PC-9 (cell line): ENCODE results near the gene ZBTB4. TPM values are rescaled to one million over a fixed set of nuclear protein-coding genes. Genes with fewer than 3 reads are reported as not detected.

Experiments
- BruUV-seq: library from RNA; stranded (reverse); fragments of 400-500 nt; replicated peaks from 2 replicates; lab custom pipeline; 2021; lab: Mats Ljungman, UMichigan
- CTCF ChIA-PET: fragments of 300-600 bp; sonication (Branson Sonifier 250); formaldehyde crosslinking; loops from one replicate; lab custom pipeline; 2022; ENCODE audit warnings: antibody characterized with exemption; lab: Charles Lee
- POLR2A ChIA-PET: fragments of 300-600 bp; sonication (Branson Sonifier 250); formaldehyde crosslinking; loops from one replicate; lab custom pipeline; 2022; ENCODE audit warnings: antibody characterized with exemption; ENCODE audit not compliant: unreplicated experiment; lab: Charles Lee
- DNase-seq, 2 experiments: peaks; one replicate each; pipeline versions ENCODE4 v3.0.0 to v3.0.0-alpha.2; 2015 to 2022; ENCODE audit warnings: mixed read lengths in 1 of 2
- H2AFZ ChIP-seq: fragments of 200-600 bp; sonication (generic); 2 replicates; pipeline ENCODE4 v1.8.1; 2017; ENCODE audit warnings: antibody characterized with exemption
- H3F3A ChIP-seq: fragments of 200-600 bp; sonication (generic); 2 replicates; pipeline ENCODE4 v1.8.1; 2017; ENCODE audit warnings: antibody characterized with exemption, mild to moderate bottlenecking, low read depth; ENCODE audit not compliant: insufficient read depth
- H3K27ac ChIP-seq: fragments of 200-600 bp; sonication (generic); 2 replicates; pipeline ENCODE4 v1.6.1; 2016; ENCODE audit warnings: mixed run types
- H3K27me3 ChIP-seq: fragments of 200-600 bp; sonication (generic); 2 replicates; pipeline ENCODE4 v1.6.1; 2016; ENCODE audit warnings: low read depth, mixed run types; ENCODE audit not compliant: insufficient read depth
- H3K36me3 ChIP-seq: fragments of 200-600 bp; sonication (generic); 2 replicates; pipeline ENCODE4 v1.6.1; 2016; ENCODE audit warnings: low read depth, mixed run types
- H3K4me1 ChIP-seq: fragments of 200-600 bp; sonication (generic); replicated peaks from 2 replicates; pipeline ENCODE4 v1.6.1; 2016; ENCODE audit warnings: mixed run types; ENCODE audit not compliant: insufficient read depth
- H3K4me2 ChIP-seq: fragments of 200-600 bp; sonication (generic); 2 replicates; pipeline ENCODE4 v1.6.1; 2017; ENCODE audit warnings: mixed run types
- H3K4me3 ChIP-seq: fragments of 200-600 bp; sonication (generic); 2 replicates; pipeline ENCODE4 v1.6.1; 2016; ENCODE audit warnings: mixed run types
- H3K79me2 ChIP-seq: fragments of 200-600 bp; sonication (generic); 2 replicates; pipeline ENCODE4 v1.6.1; 2017; ENCODE audit warnings: low read depth, mixed run types
- H3K9me2 ChIP-seq: fragments of 200-600 bp; sonication (generic); 2 replicates; pipeline ENCODE4 v1.8.1; 2017; ENCODE audit warnings: mild to moderate bottlenecking; ENCODE audit not compliant: insufficient read depth
- H3K9me3 ChIP-seq: fragments of 200-600 bp; sonication (generic); 2 replicates; pipeline ENCODE4 v1.8.1; 2016; ENCODE audit warnings: low read depth; ENCODE audit not compliant: insufficient read depth
- H4K20me1 ChIP-seq: fragments of 200-600 bp; sonication (generic); 2 replicates; pipeline ENCODE4 v1.8.1; 2017; ENCODE audit not compliant: insufficient read depth
- EZH2 ChIP-seq: fragments of 200-600 bp; sonication (generic); IDR thresholded peaks from 2 replicates; pipeline ENCODE4 v1.8.0; 2017; ENCODE audit warnings: antibody characterized with exemption, low read depth
- intact Hi-C: fragments of 100-400 bp; cut with micrococcal nuclease; formaldehyde crosslinking; loops from one replicate; pipeline ENCODE4 v1.10.0; 2022; ENCODE audit not compliant: unreplicated experiment
- total RNA-seq: library from RNA; stranded (reverse); gene quantifications from 2 replicates; pipeline ENCODE4 v1.2.3, GENCODE V29; 2021
- TF ChIP-seq, protein P1 (sequence below): fragments of 200-600 bp; sonication (generic); conservative IDR thresholded peaks from 2 replicates; pipeline ENCODE4 v1.6.1; 2017; ENCODE audit warnings: mixed run types, antibody characterized with exemption, mild to moderate bottlenecking, moderate library complexity

Gene ZBTB4
- total RNA-seq, 1 experiment from 2014 or later, result 54.0 TPM

DNA sequence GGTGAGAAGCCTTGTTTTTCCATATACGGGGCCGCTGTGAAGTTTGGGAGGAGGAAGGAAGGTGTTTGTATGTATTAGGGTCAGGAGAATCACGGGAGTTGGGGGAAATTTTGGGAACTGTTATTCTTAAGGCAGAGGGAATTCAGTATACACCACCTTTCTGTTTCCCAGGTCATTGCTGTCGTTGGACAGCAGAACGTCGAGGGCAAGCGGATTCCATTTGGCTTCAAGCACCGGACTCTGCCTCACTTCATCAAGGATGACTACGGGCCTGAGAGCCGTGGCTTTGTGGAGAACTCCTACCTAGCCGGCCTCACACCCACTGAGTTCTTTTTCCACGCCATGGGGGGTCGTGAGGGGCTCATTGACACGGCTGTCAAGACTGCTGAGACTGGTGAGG, 22.3 kb upstream of the ZBTB4 start:
- peaks cover 5% of the 10 kb centered on the region; the same call in 1 of the 2 replicates for H3F3A ChIP-seq
- H3K9me3 ChIP-seq, result no peaks in the 10 kb centered on the region
- CTCF ChIA-PET, result no interaction called here
- intact Hi-C loops, result loop anchor here (5.0 kb wide), 2 partner anchors 64 to 144 kb away; partner anchors contain the start of genes FGF11, TMEM102 and TMEM95
- no peak for DNase-seq
- TF ChIP-seq EZH2, result no peak
- TF ChIP-seq, protein P1, sequence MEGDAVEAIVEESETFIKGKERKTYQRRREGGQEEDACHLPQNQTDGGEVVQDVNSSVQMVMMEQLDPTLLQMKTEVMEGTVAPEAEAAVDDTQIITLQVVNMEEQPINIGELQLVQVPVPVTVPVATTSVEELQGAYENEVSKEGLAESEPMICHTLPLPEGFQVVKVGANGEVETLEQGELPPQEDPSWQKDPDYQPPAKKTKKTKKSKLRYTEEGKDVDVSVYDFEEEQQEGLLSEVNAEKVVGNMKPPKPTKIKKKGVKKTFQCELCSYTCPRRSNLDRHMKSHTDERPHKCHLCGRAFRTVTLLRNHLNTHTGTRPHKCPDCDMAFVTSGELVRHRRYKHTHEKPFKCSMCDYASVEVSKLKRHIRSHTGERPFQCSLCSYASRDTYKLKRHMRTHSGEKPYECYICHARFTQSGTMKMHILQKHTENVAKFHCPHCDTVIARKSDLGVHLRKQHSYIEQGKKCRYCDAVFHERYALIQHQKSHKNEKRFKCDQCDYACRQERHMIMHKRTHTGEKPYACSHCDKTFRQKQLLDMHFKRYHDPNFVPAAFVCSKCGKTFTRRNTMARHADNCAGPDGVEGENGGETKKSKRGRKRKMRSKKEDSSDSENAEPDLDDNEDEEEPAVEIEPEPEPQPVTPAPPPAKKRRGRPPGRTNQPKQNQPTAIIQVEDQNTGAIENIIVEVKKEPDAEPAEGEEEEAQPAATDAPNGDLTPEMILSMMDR, result no peak
- no peaks in the 10 kb centered on the region for H3K9me2 ChIP-seq
- H3K27me3 ChIP-seq, result no peaks in the 10 kb centered on the region
- no peak overlapping the region for H2AFZ ChIP-seq
- BruUV-seq, result no TSS peak
- H3K27ac ChIP-seq, result no peak overlapping the region
- H3K4me3 ChIP-seq, result no peak overlapping the region
- no peaks in the 10 kb centered on the region for H3K79me2 ChIP-seq
- H3K36me3 ChIP-seq, result peaks cover 8% of the 10 kb centered on the region; the same call in 1 of the 2 replicates
- no peaks in the 10 kb centered on the region for H3K4me1 ChIP-seq
- POLR2A ChIA-PET, result interaction anchor here (0.5 kb wide), 1 partner anchor 125 kb away, joined by 7 read pairs; no protein-coding TSS in a partner anchor
- H3K4me2 ChIP-seq, result no peak overlapping the region
- H4K20me1 ChIP-seq, result no peaks in the 10 kb centered on the region

DNA sequence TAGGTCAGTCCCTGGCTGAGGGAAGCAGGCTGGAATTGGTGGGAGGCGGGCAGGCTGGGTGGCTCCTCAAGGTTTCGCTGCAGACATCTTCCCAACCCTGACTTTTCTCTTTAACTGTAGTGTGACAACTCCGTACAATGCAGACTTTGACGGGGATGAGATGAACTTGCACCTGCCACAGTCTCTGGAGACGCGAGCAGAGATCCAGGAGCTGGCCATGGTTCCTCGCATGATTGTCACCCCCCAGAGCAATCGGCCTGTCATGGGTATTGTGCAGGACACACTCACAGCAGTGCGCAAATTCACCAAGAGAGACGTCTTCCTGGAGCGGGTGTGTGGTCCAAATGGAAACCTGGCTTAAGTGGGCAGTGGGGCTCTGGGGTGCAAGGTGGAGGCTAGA, 19.7 kb upstream of the ZBTB4 start:
- Histone ChIP-seq H3K4me2 (no peak overlapping the region), H3K79me2 (peaks cover 9% of the 10 kb centered on the region; the same call in 1 of the 2 replicates), H3K9me3 (no peaks in the 10 kb centered on the region), H3K36me3 (no peaks in the 10 kb centered on the region), H3K27me3 (no peaks in the 10 kb centered on the region), H4K20me1 (no peaks in the 10 kb centered on the region; the same call in 1 of the 2 replicates), H3F3A (no peaks in the 10 kb centered on the region), H3K4me1 (no peaks in the 10 kb centered on the region), H2AFZ (no peak overlapping the region), H3K9me2 (no peaks in the 10 kb centered on the region), H3K27ac (no peak overlapping the region), H3K4me3 (no peak overlapping the region)
- ChIA-PET POLR2A (no interaction called here), CTCF (interaction anchor here (0.8 kb wide), 1 partner anchor 24 kb away, joined by 15 read pairs; no protein-coding TSS in a partner anchor)
- no peak for DNase-seq
- intact Hi-C loops, result no loop called here
- BruUV-seq, result no TSS peak
- TF ChIP-seq, protein P1, result no peak
- no peak for TF ChIP-seq EZH2

DNA sequence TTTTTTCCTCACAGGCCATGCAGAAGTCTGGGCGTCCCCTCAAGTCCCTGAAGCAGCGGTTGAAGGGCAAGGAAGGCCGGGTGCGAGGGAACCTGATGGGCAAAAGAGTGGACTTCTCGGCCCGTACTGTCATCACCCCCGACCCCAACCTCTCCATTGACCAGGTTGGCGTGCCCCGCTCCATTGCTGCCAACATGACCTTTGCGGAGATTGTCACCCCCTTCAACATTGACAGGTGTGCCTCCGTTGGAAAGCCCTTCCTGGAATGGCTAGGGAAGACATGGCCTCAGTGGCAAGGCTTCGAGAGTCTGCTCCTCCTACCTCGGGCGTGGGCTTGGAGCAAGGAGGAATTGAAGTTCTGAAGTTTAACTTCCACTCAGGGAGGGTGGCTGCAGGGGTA, 18.2 kb upstream of the ZBTB4 start:
- TF ChIP-seq, protein P1, result no peak
- TF ChIP-seq EZH2, result no peak
- Histone ChIP-seq H3K9me2 (no peaks in the 10 kb centered on the region), H3K9me3 (no peaks in the 10 kb centered on the region), H3K79me2 (peaks cover 22% of the 10 kb centered on the region), H3K4me2 (no peak overlapping the region), H3K27ac (no peak overlapping the region), H3K4me3 (no peak overlapping the region), H4K20me1 (peaks cover 5% of the 10 kb centered on the region), H3F3A (no peaks in the 10 kb centered on the region), H3K4me1 (no peaks in the 10 kb centered on the region), H3K36me3 (no peaks in the 10 kb centered on the region), H3K27me3 (no peaks in the 10 kb centered on the region), H2AFZ (no peak overlapping the region)
- POLR2A ChIA-PET, result no interaction called here
- BruUV-seq, result no TSS peak
- CTCF ChIA-PET, result interaction anchor here (0.5 kb wide), 1 partner anchor 110 kb away, joined by 5 read pairs; no protein-coding TSS in a partner anchor
- no peak for DNase-seq
- intact Hi-C loops, result no loop called here
